Vagina (tissue), 2 donors: ENCODE measurements around the gene OSBPL1A.

Source experiments
- CTCF ChIP-seq, 3 experiments: fragments of 450-650 bp in 2 of 3; fragments of 200-600 bp in 1 of 3; sonication (generic) in 1 of 3; IDR thresholded peaks; one replicate each; pipeline ENCODE4 v1.5.1; 2017 to 2019; ENCODE audit warnings: antibody characterized with exemption in 3 of 3, mild to moderate bottlenecking in 2 of 3, moderate library complexity in 2 of 3
- POLR2A ChIP-seq, 2 donors: fragments of 450-650 bp; IDR thresholded peaks; one replicate each; pipeline ENCODE4 v1.6.1; 2017; ENCODE audit warnings: antibody characterized with exemption in 2 of 2, mild to moderate bottlenecking in 2 of 2, moderate library complexity in 2 of 2
- POLR2AphosphoS5 ChIP-seq, 2 donors: sonication (generic); formaldehyde crosslinking; IDR thresholded peaks; one replicate each; pipeline ENCODE4 v1.9.0; 2017; ENCODE audit warnings: antibody characterized with exemption in 2 of 2, mild to moderate bottlenecking in 2 of 2, low read depth in 1 of 2; ENCODE audit not compliant: insufficient read depth in 1 of 2

DNA sequence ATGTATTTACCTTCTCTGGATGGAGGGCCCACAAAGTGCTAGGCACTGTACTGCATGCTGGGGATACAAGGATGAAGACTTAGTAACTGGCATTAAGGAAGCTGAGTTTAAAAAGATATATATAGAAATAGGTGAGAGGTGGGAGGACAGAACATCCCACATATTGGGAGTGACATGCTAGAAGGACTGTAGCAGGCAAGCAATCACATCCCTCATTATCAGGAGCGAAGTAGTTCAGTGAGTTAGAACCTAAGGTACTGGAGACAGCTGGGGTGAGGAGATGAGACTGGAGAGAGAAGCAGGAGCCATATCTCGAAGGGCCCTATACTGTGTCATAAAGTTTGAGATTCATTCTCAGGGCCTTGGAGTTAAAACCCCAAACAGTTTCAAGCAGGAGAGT, 10.9 kb upstream of the OSBPL1A start:
- TF ChIP-seq CTCF (IDR thresholded peaks at IDR 0.05) (no peak), POLR2AphosphoS5 (IDR thresholded peaks at IDR 0.05; ENCODE audit: insufficient read depth in 1 of 2, low read depth in 1 of 2) (no peak), POLR2A (IDR thresholded peaks at IDR 0.05) (no peak)
